Tibial nerve (tissue), 4 donors: ENCODE results near the gene FLOT2. TPM values are rescaled to one million over a fixed set of nuclear protein-coding genes. Genes with fewer than 3 reads are reported as not detected.
A peak's percentile ranks its signal among the peaks of the same experiment; 100 is the strongest.

ENCODE experiments used
- DNase-seq, 2 donors: peaks; one replicate each; pipeline ENCODE4 v3.0.0-alpha.2; 2019; ENCODE audit warnings: low spot score in 2 of 2
- H3K27ac ChIP-seq, 4 donors: fragments of 200-600 bp; sonication (generic) in 3 of 4; one replicate each; pipeline ENCODE4 v1.5.1; 2017 to 2019; ENCODE audit warnings: mild to moderate bottlenecking in 1 of 4
- H3K27me3 ChIP-seq, 2 donors: fragments of 200-600 bp; sonication (generic) in 1 of 2; one replicate each; pipeline versions ENCODE4 v1.5.1 to v1.6.0; 2017 to 2019
- H3K36me3 ChIP-seq, 3 donors: fragments of 200-600 bp; sonication (generic); one replicate each; pipeline ENCODE4 v1.5.1; 2018 to 2019
- H3K4me1 ChIP-seq, 4 donors: fragments of 200-600 bp; sonication (generic) in 3 of 4; one replicate each; pipeline ENCODE4 v1.5.1; 2017 to 2019
- H3K4me3 ChIP-seq, 4 donors: fragments of 200-600 bp; sonication (generic) in 3 of 4; one replicate each; pipeline ENCODE4 v1.5.1; 2017 to 2019; ENCODE audit warnings: mild to moderate bottlenecking in 1 of 4, moderate library complexity in 1 of 4
- H3K9me3 ChIP-seq, 4 donors: fragments of 200-600 bp; sonication (generic) in 3 of 4; one replicate each; pipeline ENCODE4 v1.5.1; 2017 to 2019
- CTCF ChIP-seq, 5 experiments: fragments of 200-600 bp in 3 of 5; fragments of 450-650 bp in 2 of 5; sonication (generic) in 3 of 5; IDR thresholded peaks; one replicate each; pipeline ENCODE4 v1.5.1; 2016 to 2019; ENCODE audit warnings: antibody characterized with exemption in 5 of 5, mild to moderate bottlenecking in 3 of 5, moderate library complexity in 2 of 5
- EP300 ChIP-seq, 2 donors: sonication (generic); formaldehyde crosslinking; IDR thresholded peaks; one replicate each; pipeline ENCODE4 v1.6.1; 2017; ENCODE audit warnings: antibody characterized with exemption in 2 of 2, mild to moderate bottlenecking in 1 of 2
- POLR2A ChIP-seq, 2 donors: fragments of 450-650 bp; IDR thresholded peaks; one replicate each; pipeline ENCODE4 v1.6.1; 2017; ENCODE audit warnings: antibody characterized with exemption in 2 of 2, mild to moderate bottlenecking in 2 of 2, moderate library complexity in 2 of 2
- WGBS, 2 donors: methylation state at CpG; one replicate each; pipeline ENCODE4 v1.1.5; 2018; 5-methylcytosine and 5-hydroxymethylcytosine counted together
- total RNA-seq, 4 donors: library from RNA; depleted of rRNA; stranded (reverse); fragments of >200 nt; gene quantifications; one replicate each; pipeline ENCODE4 v1.1.0, GENCODE V29; 2016

The FLOT2 gene
- total RNA-seq, 4 donors from 2014 or later: 54.8 to 84.9 (median 65.2) TPM

GRCh38 chr17:28911411-28912045, 14.0 kb upstream of the FLOT2 start:
- no peak for DNase-seq
- no peak overlapping the region for H3K27ac ChIP-seq
- TF ChIP-seq CTCF (IDR thresholded peaks at IDR 0.05) (no peak), EP300 (IDR thresholded peaks at IDR 0.05) (no peak), POLR2A (IDR thresholded peaks at IDR 0.05) (no peak)
- H3K9me3 ChIP-seq: no peaks in the 10 kb centered on the region
- peaks cover 0 to 35% (median 11%) of the 10 kb centered on the region in 4 donors for H3K4me1 ChIP-seq
- 92 to 93% methylated on average over 13 of the region's 13 CpGs for WGBS, 2 donors
- no peak overlapping the region for H3K4me3 ChIP-seq
- H3K36me3 ChIP-seq: peaks cover 9 to 97% (median 61%) of the 10 kb centered on the region in 3 donors
- no peaks in the 10 kb centered on the region for H3K27me3 ChIP-seq

- peaks cover 9 to 97% (median 53%) of the 10 kb centered on the region in 3 donors for H3K36me3 ChIP-seq
- WGBS, 2 donors: 93 to 100% methylated on average over 1 of the region's 1 CpG
- TF ChIP-seq EP300 (IDR thresholded peaks at IDR 0.05) (no peak), POLR2A (IDR thresholded peaks at IDR 0.05) (no peak), CTCF (IDR thresholded peaks at IDR 0.05) (no peak)
Observed at GRCh38 chr17:28910534-28910933, 13.0 kb upstream of the FLOT2 start.

GRCh38 chr17:28908640-28909167, 11.2 kb upstream of the FLOT2 start:
- no peaks in the 10 kb centered on the region for H3K9me3 ChIP-seq
- H3K4me1 ChIP-seq: peaks cover 0 to 47% (median 11%) of the 10 kb centered on the region in 4 donors
- 31 to 37% methylated on average over 6 of the region's 6 CpGs for WGBS, 2 donors
- DNase-seq: peak in 1 of 2 donors; percentile 57
- H3K27ac ChIP-seq: peak overlapping the region; percentile 44 to 85 (median 64)
- peaks cover 9 to 79% (median 38%) of the 10 kb centered on the region in 3 donors for H3K36me3 ChIP-seq
- no peaks in the 10 kb centered on the region for H3K27me3 ChIP-seq
- H3K4me3 ChIP-seq: no peak overlapping the region
- TF ChIP-seq EP300 (IDR thresholded peaks at IDR 0.05): no peak
- no peak for TF ChIP-seq CTCF (IDR thresholded peaks at IDR 0.05)
- TF ChIP-seq POLR2A (IDR thresholded peaks at IDR 0.05): no peak

More at GRCh38 chr17:28910534-28910933, 13.0 kb upstream of the FLOT2 start:
- Histone ChIP-seq H3K4me3 (no peak overlapping the region), H3K4me1 (peaks cover 0 to 40% (median 11%) of the 10 kb centered on the region in 4 donors), H3K27ac (no peak overlapping the region), H3K9me3 (no peaks in the 10 kb centered on the region), H3K27me3 (no peaks in the 10 kb centered on the region)
- no peak for DNase-seq

- Histone ChIP-seq H3K4me1 (peaks cover 0 to 53% (median 11%) of the 10 kb centered on the region in 4 donors), H3K36me3 (peaks cover 5 to 71% (median 32%) of the 10 kb centered on the region in 3 donors), H3K4me3 (no peak overlapping the region), H3K27me3 (no peaks in the 10 kb centered on the region), H3K27ac (peak overlapping the region; percentile 44 to 85 (median 64)), H3K9me3 (no peaks in the 10 kb centered on the region)
- 86% methylated on average over 3 of the region's 3 CpGs for WGBS, 2 donors
- DNase-seq: no peak
- TF ChIP-seq CTCF (IDR thresholded peaks at IDR 0.05) (no peak), POLR2A (IDR thresholded peaks at IDR 0.05) (no peak), EP300 (IDR thresholded peaks at IDR 0.05) (no peak)
Observed at GRCh38 chr17:28907709-28908475, 10.4 kb upstream of the FLOT2 start.
